Measurements from ENCODE around the gene ARHGAP26. TPM values are rescaled to one million over a fixed set of nuclear protein-coding genes. Genes with fewer than 3 reads are reported as not detected.

Gene ARHGAP26
- total RNA-seq, 1 experiment from 2014 or later: 38.3 TPM

- in situ Hi-C loops (cut with HindIII; ENCODE audit: low pct_unique_long_range_greater_than_20kb, low sequenced_read_pairs): no loop called here
- no peak for DNase-seq (ENCODE audit: low read depth)
Observed at GRCh38 chr5:143151056-143151700, 381.0 kb downstream of the ARHGAP26 start.

DNA sequence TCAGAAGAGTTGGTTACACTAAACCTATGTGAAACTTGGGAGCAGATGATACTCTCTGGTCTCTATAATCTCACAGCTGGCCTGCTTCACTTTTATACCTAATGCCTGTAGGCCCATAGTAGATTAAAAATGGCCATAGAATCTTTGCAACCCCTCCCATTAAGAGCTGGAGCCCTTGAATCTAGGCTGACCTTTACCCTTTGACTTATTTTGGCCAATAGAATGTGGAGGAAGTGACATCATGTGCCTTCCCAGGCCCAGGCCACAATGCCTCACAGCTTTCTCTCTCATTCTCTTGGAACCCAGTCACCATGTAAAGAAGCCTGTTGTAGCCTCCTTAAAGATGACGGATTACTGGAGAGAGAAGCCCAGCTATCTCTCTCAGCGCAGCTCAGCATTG, 382.3 kb downstream of the ARHGAP26 start:
- in situ Hi-C loops (cut with HindIII; ENCODE audit: low pct_unique_long_range_greater_than_20kb, low sequenced_read_pairs): no loop called here
- DNase-seq (ENCODE audit: low read depth): no peak

DNA sequence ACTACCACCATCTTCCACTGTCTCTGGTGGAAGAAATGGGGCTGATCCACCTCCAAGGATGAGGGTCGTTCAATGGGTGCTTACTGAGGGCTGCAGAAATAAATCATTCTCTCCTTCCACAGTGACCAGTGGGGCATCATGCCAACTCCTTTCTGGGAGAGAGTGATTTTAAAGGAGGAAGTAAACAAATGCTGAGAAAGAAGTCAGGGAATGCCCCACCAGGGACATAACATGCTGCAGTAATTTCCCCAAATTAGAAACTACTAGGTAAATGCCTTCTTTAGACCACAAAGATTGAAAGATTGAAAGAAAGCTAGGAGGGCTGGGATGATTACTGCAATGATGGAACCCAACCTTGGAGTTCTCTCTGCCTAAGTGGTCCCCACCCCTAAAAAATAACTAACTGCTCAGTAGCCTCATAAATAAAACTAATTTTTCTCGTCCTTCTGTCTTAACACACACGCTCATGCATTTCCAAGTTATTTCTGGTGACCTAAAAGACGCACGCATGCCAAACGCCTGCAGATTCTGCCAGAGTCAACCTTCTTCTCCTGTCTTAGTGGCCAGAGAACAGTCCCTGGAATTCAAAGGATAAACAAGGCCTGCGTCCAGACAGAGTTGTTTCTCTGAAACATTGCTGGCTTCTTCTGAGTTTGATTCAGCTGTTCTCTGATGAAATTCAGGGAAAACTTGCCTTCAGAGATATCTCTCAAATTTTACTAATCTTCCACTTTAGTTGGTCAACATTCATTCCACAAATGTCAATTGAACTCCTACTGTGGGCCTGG, 383.3 kb downstream of the ARHGAP26 start:
- DNase-seq (ENCODE audit: low read depth): no peak
- in situ Hi-C loops (cut with HindIII; ENCODE audit: low pct_unique_long_range_greater_than_20kb, low sequenced_read_pairs): no loop called here

DNA sequence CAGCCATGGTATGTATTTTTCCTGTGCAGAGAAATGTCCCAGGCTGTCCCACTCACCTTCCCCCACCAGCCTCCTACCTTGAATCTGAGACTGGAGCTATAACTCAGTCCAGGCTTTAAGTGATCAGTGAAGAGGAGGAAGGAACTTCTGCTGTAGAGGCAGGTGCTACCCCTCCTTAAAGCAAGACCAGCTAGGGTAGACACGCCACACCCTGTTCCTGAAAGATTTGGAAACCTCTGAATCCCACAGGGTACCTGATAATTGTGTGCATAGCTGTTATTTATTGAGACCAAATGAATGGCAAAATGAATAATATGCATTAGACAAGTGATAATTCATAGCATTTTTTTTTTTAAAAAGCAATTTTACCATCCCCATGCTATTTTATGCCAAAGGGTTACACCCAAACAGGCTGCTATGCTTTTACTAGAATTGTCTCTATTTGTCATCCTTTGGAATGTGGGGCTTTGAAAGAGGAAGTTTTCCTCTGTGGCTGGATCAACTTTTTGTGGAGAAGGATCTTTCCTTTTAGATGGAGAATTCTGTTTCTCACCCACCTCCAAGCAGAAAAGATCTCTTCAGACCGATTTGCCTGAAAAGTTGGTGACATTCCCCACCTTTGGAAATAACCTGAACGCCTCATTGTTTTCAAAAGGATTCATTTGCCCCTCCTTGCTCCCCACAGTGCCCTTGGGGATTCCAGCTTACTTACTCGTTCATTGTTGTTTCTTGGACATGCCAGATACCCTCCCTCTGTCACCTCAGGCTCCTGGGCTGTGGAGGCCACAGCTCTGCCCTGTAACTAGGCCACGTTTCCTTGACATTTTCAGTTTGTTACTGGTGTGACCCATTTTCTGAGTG, 384.6 kb downstream of the ARHGAP26 start:
- in situ Hi-C loops (cut with HindIII; ENCODE audit: low pct_unique_long_range_greater_than_20kb, low sequenced_read_pairs): no loop called here
- DNase-seq (ENCODE audit: low read depth): no peak

DNA sequence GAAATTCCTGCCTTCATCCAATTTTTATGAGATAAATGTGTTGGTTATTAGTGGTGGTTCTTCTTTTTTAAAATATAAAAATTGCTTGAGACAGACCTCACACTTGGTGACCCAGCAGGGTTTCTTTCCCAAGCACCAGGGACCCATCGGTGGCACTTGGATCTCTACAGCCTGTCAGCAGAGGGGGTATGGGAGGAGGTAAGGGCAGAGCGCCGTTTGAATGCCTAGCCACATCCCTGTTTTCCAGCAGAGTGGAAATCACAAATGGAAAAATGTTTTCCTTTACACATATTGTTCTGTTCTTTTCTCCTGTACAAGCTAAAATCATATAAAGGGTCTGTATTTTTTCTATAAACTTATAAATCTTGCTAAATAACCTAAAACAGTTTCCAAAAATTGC, 385.3 kb downstream of the ARHGAP26 start:
- no peak for DNase-seq (ENCODE audit: low read depth)
- in situ Hi-C loops (cut with HindIII; ENCODE audit: low pct_unique_long_range_greater_than_20kb, low sequenced_read_pairs): no loop called here

DNA sequence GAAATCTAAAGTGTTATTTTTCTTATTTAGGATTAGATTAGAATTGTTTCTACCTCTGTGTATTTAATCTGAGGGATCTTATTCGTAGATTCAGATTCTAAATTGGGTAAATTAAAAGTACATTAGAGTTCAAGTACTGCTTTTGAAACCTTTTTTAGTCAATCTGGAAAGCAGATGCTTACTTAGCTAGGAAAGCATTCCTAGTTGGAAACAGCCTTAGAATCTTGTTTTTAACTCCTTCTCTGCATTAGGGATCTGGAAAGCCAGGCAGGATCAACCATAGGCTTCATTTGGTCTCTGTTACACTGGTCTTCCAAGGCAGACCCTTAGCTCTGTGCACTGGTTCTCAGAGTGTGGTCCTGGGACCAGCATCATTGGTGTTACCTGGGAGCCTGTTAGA, 385.9 kb downstream of the ARHGAP26 start:
- in situ Hi-C loops (cut with HindIII; ENCODE audit: low pct_unique_long_range_greater_than_20kb, low sequenced_read_pairs): no loop called here
- no peak for DNase-seq (ENCODE audit: low read depth)

DNA sequence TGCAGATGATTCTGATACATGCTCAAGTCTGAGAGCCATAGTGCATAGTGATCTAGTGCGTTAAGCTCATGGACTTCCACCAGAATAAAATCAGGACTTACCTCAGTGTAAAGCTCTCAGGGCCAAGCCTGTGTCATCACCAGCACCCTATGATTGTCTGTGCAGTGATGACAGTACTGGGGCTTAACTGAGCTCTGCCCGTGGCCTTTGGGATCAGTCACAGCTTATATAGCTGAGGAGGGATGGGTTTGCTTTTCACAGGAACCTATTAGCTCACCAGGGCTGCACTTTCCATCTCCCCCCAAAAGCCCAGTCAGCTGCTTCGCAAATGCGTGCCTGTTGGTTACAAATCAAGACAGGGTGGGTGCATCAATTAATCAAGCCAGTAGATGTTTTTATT, 386.4 kb downstream of the ARHGAP26 start:
- in situ Hi-C loops (cut with HindIII; ENCODE audit: low pct_unique_long_range_greater_than_20kb, low sequenced_read_pairs): no loop called here
- DNase-seq (ENCODE audit: low read depth): no peak

- in situ Hi-C loops (cut with HindIII; ENCODE audit: low pct_unique_long_range_greater_than_20kb, low sequenced_read_pairs): no loop called here
- DNase-seq (ENCODE audit: low read depth): no peak
Observed at GRCh38 chr5:143159031-143159430, 388.9 kb downstream of the ARHGAP26 start.

DNA sequence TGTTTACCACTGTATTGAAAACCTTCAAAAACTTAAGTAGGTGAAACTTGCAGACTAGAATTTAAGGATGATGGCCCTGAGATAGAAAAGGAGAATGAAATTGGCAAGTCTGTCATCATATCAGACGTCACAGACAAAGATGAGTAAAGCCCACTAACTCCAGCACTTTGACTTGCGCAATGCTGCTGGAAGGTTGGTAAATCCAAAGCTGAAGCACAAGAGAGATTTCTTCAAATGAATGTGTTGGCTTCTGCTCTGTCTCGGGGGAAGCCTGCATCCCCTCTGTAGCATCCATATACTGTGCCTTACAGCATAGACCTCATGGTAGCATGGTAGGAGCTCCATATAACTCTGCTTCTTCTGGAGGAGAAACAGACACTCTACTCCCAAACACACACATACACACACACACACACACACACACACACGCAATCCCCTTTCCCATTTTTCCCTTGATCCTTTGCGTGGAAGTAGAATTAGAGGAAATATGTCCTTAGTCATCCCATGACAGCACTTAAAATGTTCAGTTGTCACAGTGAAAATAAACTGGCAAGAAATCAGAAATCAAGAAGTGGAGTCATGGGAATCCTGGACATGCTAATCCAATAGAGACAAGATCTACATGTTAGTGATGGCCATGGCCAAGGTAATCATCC, 391.8 kb downstream of the ARHGAP26 start:
- in situ Hi-C loops (cut with HindIII; ENCODE audit: low pct_unique_long_range_greater_than_20kb, low sequenced_read_pairs): no loop called here
- no peak for DNase-seq (ENCODE audit: low read depth)

GRCh38 chr5:143162810-143163209, 392.6 kb downstream of the ARHGAP26 start:
- in situ Hi-C loops (cut with HindIII; ENCODE audit: low pct_unique_long_range_greater_than_20kb, low sequenced_read_pairs): no loop called here

GRCh38 chr5:143164557-143164956, 394.4 kb downstream of the ARHGAP26 start:
- DNase-seq (ENCODE audit: low read depth): no peak
- in situ Hi-C loops (cut with HindIII; ENCODE audit: low pct_unique_long_range_greater_than_20kb, low sequenced_read_pairs): no loop called here

More at GRCh38 chr5:143162810-143163209, 392.6 kb downstream of the ARHGAP26 start:
- DNase-seq (ENCODE audit: low read depth): no peak

GRCh38 chr5:143165049-143165880, 395.1 kb downstream of the ARHGAP26 start:
- DNase-seq (ENCODE audit: low read depth): no peak
- in situ Hi-C loops (cut with HindIII; ENCODE audit: low pct_unique_long_range_greater_than_20kb, low sequenced_read_pairs): no loop called here

GRCh38 chr5:143166090-143166489, 395.9 kb downstream of the ARHGAP26 start:
- in situ Hi-C loops (cut with HindIII; ENCODE audit: low pct_unique_long_range_greater_than_20kb, low sequenced_read_pairs): no loop called here
- no peak for DNase-seq (ENCODE audit: low read depth)

DNA sequence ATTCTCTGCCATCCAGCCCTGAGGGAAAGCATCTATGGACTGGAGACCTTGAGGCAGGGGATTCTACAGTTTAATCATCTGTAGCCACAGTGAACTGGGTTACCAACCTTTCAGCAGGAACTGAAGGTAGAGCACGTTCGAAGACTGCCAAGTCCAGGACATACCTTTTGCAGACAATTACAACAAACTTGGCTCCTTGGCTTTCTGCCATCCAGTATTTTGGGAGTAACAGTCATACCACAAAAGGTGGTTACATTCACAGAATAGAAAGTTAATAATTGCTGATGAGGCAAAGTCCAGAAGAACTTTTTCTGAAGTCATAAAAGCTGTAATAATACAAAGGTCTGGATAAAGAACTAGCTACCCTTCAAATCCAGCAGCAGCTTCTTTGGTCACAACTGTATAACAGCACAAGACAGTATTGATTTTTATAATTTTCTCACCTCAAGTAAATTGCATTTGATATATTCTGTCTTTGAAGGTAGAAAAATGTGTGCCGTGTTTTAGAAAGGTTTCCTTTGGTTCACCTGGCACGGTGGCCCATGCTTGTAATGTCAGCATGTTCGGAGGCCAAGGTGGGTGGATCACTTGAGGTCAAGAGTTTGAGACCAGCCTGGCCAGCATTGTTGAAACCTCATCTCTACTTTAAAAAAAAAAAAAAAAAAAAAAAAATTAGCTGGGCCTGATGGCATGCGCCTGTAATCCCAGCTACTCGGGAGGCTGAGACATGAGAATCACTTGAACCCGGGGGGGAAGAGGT, 396.7 kb downstream of the ARHGAP26 start:
- DNase-seq (ENCODE audit: low read depth): peak; percentile 66
- in situ Hi-C loops (cut with HindIII; ENCODE audit: low pct_unique_long_range_greater_than_20kb, low sequenced_read_pairs): no loop called here

- DNase-seq (ENCODE audit: low read depth): no peak
- in situ Hi-C loops (cut with HindIII; ENCODE audit: low pct_unique_long_range_greater_than_20kb, low sequenced_read_pairs): no loop called here
Observed at GRCh38 chr5:143168171-143168741, 398.1 kb downstream of the ARHGAP26 start.

GRCh38 chr5:143168921-143169810, 399.0 kb downstream of the ARHGAP26 start:
- no peak for DNase-seq (ENCODE audit: low read depth)
- in situ Hi-C loops (cut with HindIII; ENCODE audit: low pct_unique_long_range_greater_than_20kb, low sequenced_read_pairs): no loop called here

Data from Caki2 (cell line).